ENCODE data around the gene COL27A1.

Gene COL27A1

DNA sequence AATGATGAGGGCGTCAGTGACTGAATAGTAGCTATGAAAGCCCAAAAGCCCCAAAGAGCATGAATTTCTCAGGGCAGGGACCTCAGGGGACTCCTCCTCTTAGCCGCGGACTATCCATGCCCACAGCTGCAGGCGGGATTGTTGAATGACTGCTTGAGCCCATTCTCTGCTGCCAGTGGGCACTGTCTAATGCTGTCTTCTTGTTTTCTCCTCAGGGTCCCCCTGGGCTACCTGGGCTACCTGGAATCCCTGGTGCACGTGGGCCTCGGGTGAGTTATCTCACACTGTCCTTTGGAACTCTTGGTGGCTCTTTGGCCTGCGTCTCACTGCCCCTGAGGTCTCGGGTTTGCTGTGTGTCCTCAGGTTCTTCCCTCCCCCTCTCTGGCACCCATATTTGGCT, 22.7 kb downstream of the COL27A1 start:
- Histone ChIP-seq H3K4me3 (ENCODE audit: low read depth, low read length) (no peak overlapping the region), H3K27ac (ENCODE audit: extremely low read depth, low read depth, low read length) (no peak overlapping the region), H3K36me3 (ENCODE audit: control insufficient read depth in 2 of 2, insufficient read depth in 1 of 2, low read length in 2 of 2) (peaks cover 0 to 5% of the 10 kb centered on the region in 2 experiments; a peak in 1 of 3 replicates), H3K4me1 (ENCODE audit: control insufficient read depth, insufficient read depth, low read length) (no peaks in the 10 kb centered on the region), H3K9me3 (ENCODE audit: control insufficient read depth, insufficient read depth, low read depth, low read length) (no peaks in the 10 kb centered on the region)
- ChIA-PET CTCF (interaction anchor here (0.7 to 1.9 kb wide), 4 partner anchors 69 to 358 kb away, joined by 3 to 8 read pairs (median 3); no protein-coding TSS in a partner anchor), POLR2A (interaction anchor here (1.5 kb wide), 1 partner anchor 23 kb away, joined by 7 read pairs; the partner anchor contains the start of gene COL27A1)
- no peak for TF ChIP-seq ZNF223 (tag by site-specific recombination; IDR thresholded peaks at IDR 0.05)

DNA sequence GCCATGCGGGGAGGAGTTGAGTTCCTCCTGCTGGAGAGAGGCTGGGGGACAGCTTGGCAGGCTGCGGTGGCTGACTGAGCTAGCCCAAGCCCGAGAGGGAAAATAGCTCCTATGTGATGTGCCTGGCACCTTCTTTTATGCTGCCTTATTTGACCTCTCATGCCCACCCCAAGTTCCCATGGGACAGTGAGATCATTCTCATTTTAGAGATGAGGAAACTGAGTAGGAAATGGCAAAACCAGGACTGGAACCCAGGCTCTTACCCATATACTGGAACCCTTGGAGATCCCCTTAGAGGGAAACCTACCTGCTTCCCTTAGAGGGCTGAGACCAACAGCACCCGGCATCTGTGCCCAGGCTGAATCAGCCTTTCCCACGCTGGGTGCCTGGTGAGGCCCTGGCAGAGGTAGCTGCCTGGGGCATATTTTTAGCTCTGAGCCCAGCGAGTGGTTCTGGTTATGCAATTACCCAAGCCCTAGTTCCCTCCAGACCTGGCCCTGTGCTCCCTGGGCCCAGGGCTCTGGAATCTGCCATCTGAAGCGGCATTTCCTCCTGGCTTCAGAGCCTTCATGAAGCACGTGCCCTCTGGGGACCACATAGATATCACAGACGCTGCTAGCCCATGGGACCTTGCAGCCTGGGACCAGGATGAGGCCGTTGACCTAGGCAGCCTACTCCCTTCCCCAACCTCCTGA, 23.6 kb downstream of the COL27A1 start:
- ChIA-PET POLR2A (interaction anchor here (0.7 kb wide), 1 partner anchor 860 kb away, joined by 7 read pairs; no protein-coding TSS in a partner anchor), CTCF (interaction anchor here (1.4 kb wide), 1 partner anchor 112 kb away, joined by 3 read pairs; no protein-coding TSS in a partner anchor)
- Histone ChIP-seq H3K4me3 (ENCODE audit: low read depth, low read length) (no peak overlapping the region), H3K36me3 (ENCODE audit: control insufficient read depth in 2 of 2, insufficient read depth in 1 of 2, low read length in 2 of 2) (peaks cover 0 to 5% of the 10 kb centered on the region in 2 experiments; a peak in 1 of 3 replicates), H3K9me3 (ENCODE audit: control insufficient read depth, insufficient read depth, low read depth, low read length) (no peaks in the 10 kb centered on the region), H3K27ac (ENCODE audit: extremely low read depth, low read depth, low read length) (no peak overlapping the region), H3K4me1 (ENCODE audit: control insufficient read depth, insufficient read depth, low read length) (no peaks in the 10 kb centered on the region)
- no peak for TF ChIP-seq ZNF610 (tag by site-specific recombination; IDR thresholded peaks at IDR 0.05; ENCODE audit: borderline replicate concordance)
- TF ChIP-seq MZF1 (tag by site-specific recombination; IDR thresholded peaks at IDR 0.05; ENCODE audit: borderline replicate concordance): no peak
- TF ChIP-seq, protein P1, sequence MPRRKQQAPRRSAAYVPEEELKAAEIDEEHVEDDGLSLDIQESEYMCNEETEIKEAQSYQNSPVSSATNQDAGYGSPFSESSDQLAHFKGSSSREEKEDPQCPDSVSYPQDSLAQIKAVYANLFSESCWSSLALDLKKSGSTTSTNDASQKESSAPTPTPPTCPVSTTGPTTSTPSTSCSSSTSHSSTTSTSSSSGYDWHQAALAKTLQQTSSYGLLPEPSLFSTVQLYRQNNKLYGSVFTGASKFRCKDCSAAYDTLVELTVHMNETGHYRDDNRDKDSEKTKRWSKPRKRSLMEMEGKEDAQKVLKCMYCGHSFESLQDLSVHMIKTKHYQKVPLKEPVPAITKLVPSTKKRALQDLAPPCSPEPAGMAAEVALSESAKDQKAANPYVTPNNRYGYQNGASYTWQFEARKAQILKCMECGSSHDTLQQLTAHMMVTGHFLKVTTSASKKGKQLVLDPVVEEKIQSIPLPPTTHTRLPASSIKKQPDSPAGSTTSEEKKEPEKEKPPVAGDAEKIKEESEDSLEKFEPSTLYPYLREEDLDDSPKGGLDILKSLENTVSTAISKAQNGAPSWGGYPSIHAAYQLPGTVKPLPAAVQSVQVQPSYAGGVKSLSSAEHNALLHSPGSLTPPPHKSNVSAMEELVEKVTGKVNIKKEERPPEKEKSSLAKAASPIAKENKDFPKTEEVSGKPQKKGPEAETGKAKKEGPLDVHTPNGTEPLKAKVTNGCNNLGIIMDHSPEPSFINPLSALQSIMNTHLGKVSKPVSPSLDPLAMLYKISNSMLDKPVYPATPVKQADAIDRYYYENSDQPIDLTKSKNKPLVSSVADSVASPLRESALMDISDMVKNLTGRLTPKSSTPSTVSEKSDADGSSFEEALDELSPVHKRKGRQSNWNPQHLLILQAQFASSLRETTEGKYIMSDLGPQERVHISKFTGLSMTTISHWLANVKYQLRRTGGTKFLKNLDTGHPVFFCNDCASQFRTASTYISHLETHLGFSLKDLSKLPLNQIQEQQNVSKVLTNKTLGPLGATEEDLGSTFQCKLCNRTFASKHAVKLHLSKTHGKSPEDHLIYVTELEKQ (tag by site-specific recombination; IDR thresholded peaks at IDR 0.05; ENCODE audit: borderline replicate concordance): no peak
- TF ChIP-seq, protein P2, sequence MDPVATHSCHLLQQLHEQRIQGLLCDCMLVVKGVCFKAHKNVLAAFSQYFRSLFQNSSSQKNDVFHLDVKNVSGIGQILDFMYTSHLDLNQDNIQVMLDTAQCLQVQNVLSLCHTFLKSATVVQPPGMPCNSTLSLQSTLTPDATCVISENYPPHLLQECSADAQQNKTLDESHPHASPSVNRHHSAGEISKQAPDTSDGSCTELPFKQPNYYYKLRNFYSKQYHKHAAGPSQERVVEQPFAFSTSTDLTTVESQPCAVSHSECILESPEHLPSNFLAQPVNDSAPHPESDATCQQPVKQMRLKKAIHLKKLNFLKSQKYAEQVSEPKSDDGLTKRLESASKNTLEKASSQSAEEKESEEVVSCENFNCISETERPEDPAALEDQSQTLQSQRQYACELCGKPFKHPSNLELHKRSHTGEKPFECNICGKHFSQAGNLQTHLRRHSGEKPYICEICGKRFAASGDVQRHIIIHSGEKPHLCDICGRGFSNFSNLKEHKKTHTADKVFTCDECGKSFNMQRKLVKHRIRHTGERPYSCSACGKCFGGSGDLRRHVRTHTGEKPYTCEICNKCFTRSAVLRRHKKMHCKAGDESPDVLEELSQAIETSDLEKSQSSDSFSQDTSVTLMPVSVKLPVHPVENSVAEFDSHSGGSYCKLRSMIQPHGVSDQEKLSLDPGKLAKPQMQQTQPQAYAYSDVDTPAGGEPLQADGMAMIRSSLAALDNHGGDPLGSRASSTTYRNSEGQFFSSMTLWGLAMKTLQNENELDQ (tag by site-specific recombination; IDR thresholded peaks at IDR 0.05; ENCODE audit: low read depth): no peak
- TF ChIP-seq, protein P3, sequence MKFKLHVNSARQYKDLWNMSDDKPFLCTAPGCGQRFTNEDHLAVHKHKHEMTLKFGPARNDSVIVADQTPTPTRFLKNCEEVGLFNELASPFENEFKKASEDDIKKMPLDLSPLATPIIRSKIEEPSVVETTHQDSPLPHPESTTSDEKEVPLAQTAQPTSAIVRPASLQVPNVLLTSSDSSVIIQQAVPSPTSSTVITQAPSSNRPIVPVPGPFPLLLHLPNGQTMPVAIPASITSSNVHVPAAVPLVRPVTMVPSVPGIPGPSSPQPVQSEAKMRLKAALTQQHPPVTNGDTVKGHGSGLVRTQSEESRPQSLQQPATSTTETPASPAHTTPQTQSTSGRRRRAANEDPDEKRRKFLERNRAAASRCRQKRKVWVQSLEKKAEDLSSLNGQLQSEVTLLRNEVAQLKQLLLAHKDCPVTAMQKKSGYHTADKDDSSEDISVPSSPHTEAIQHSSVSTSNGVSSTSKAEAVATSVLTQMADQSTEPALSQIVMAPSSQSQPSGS (tag by site-specific recombination; IDR thresholded peaks at IDR 0.05; ENCODE audit: low read depth): no peak
- TF ChIP-seq ZNF155 (tag by site-specific recombination; IDR thresholded peaks at IDR 0.05): no peak
- no peak for TF ChIP-seq ZNF350 (tag by site-specific recombination; IDR thresholded peaks at IDR 0.05)
- TF ChIP-seq GFI1B (tag by site-specific recombination; IDR thresholded peaks at IDR 0.05): no peak
- TF ChIP-seq, protein P4, sequence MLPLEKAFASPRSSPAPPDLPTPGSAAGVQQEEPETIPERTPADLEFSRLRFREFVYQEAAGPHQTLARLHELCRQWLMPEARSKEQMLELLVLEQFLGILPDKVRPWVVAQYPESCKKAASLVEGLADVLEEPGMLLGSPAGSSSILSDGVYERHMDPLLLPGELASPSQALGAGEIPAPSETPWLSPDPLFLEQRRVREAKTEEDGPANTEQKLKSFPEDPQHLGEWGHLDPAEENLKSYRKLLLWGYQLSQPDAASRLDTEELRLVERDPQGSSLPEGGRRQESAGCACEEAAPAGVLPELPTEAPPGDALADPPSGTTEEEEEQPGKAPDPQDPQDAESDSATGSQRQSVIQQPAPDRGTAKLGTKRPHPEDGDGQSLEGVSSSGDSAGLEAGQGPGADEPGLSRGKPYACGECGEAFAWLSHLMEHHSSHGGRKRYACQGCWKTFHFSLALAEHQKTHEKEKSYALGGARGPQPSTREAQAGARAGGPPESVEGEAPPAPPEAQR (tag by site-specific recombination; IDR thresholded peaks at IDR 0.05): no peak
- no peak for TF ChIP-seq ZNF670 (tag by site-specific recombination; IDR thresholded peaks at IDR 0.05; ENCODE audit: low read depth)
- no peak for TF ChIP-seq ZNF23 (tag by site-specific recombination; IDR thresholded peaks at IDR 0.05; ENCODE audit: borderline replicate concordance)
- no peak for TF ChIP-seq YY1 (tag by site-specific recombination; IDR thresholded peaks at IDR 0.05)
- TF ChIP-seq ZNF366 (tag by site-specific recombination; conservative IDR thresholded peaks at IDR 0.05): no peak
- TF ChIP-seq PRDM1 (tag by site-specific recombination; IDR thresholded peaks at IDR 0.05): no peak
- TF ChIP-seq ZNF404 (tag by site-specific recombination; IDR thresholded peaks at IDR 0.05): no peak
- TF ChIP-seq ZNF791 (tag by site-specific recombination; IDR thresholded peaks at IDR 0.05): no peak
- no peak for TF ChIP-seq ZNF37A (tag by site-specific recombination; IDR thresholded peaks at IDR 0.05)

Data from HEK293 (cell line).